Glutamatergic neuron (in vitro differentiated cells): Measurements from ENCODE around the gene ESYT2. TPM values are rescaled to one million over a fixed set of nuclear protein-coding genes. Genes with fewer than 3 reads are reported as not detected.
A peak's percentile ranks its signal among the peaks of the same experiment; 100 is the strongest.

Experiments used
- DNase-seq: peaks from one replicate; pipeline ENCODE4 v3.0.0; 2022
- H3K27ac Mint-ChIP-seq: one replicate; pipeline ENCODE4 v1.8.0; 2020; ENCODE audit warnings: mild to moderate bottlenecking, mixed read lengths, inconsistent platforms; ENCODE audit not compliant: unreplicated experiment
- H3K27me3 Mint-ChIP-seq: one replicate; pipeline ENCODE4 v1.8.0; 2020; ENCODE audit warnings: mild to moderate bottlenecking, moderate library complexity, mixed read lengths, inconsistent platforms; ENCODE audit not compliant: unreplicated experiment
- H3K36me3 Mint-ChIP-seq: one replicate; pipeline ENCODE4 v1.8.0; 2020; ENCODE audit warnings: mild to moderate bottlenecking, mixed read lengths, inconsistent platforms; ENCODE audit not compliant: unreplicated experiment
- H3K4me1 Mint-ChIP-seq: one replicate; pipeline ENCODE4 v1.8.0; 2020; ENCODE audit warnings: mild to moderate bottlenecking, low read depth, mixed read lengths, inconsistent platforms; ENCODE audit not compliant: unreplicated experiment
- H3K4me3 Mint-ChIP-seq: one replicate; pipeline ENCODE4 v1.8.0; 2020; ENCODE audit warnings: mild to moderate bottlenecking, mixed read lengths, inconsistent platforms; ENCODE audit not compliant: unreplicated experiment
- H3K9me3 Mint-ChIP-seq: one replicate; pipeline ENCODE4 v1.8.0; 2020; ENCODE audit warnings: mild to moderate bottlenecking, moderate library complexity, mixed read lengths, inconsistent platforms; ENCODE audit not compliant: unreplicated experiment
- total RNA-seq: library from RNA; stranded (reverse); fragmentation: NEBNext Ultra II Directional; extraction: Animal tissue kit (Norgen Biotek cat#: 25700); gene quantifications from one replicate; pipeline ENCODE4 v1.2.1, GENCODE V29; 2021; ENCODE audit not compliant: unreplicated experiment
- TF ChIP-seq, protein P1 (sequence below): fragments of 200-600 bp; sonication (generic); IDR thresholded peaks from one replicate; pipeline ENCODE4 v1.5.0; 2021; ENCODE audit not compliant: partially characterized antibody, unreplicated experiment

ESYT2 gene
- total RNA-seq, 1 donor from 2014 or later = 41.9 TPM

DNA sequence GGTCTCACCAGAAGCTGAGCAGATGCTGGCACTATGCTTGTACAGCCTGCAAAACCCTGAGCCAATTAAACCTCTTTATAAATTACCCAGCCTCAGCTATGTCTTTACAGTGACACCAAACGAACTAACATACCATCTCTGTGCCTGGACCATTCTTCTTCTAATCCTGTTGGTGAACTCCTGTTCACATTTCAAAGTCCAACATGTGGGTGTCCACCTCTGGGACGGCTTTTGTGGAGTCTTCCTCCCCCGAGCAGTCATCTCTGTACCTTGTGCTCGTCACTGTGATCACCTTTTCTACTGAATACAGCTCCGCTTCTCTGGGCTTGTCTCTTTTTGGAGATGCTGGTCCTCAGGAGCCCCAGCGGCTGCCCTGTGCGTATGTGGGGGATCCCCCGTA is 7.4 kb upstream of the ESYT2 start:
- no peak for DNase-seq
- peaks cover 6% of the 10 kb centered on the region for H3K9me3 Mint-ChIP-seq
- no peak overlapping the region for H3K27ac Mint-ChIP-seq
- no peaks in the 10 kb centered on the region for H3K27me3 Mint-ChIP-seq
- no peak overlapping the region for H3K4me3 Mint-ChIP-seq
- TF ChIP-seq, protein P1, sequence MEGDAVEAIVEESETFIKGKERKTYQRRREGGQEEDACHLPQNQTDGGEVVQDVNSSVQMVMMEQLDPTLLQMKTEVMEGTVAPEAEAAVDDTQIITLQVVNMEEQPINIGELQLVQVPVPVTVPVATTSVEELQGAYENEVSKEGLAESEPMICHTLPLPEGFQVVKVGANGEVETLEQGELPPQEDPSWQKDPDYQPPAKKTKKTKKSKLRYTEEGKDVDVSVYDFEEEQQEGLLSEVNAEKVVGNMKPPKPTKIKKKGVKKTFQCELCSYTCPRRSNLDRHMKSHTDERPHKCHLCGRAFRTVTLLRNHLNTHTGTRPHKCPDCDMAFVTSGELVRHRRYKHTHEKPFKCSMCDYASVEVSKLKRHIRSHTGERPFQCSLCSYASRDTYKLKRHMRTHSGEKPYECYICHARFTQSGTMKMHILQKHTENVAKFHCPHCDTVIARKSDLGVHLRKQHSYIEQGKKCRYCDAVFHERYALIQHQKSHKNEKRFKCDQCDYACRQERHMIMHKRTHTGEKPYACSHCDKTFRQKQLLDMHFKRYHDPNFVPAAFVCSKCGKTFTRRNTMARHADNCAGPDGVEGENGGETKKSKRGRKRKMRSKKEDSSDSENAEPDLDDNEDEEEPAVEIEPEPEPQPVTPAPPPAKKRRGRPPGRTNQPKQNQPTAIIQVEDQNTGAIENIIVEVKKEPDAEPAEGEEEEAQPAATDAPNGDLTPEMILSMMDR = no peak
- no peaks in the 10 kb centered on the region for H3K4me1 Mint-ChIP-seq
- peaks cover 7% of the 10 kb centered on the region for H3K36me3 Mint-ChIP-seq

DNA sequence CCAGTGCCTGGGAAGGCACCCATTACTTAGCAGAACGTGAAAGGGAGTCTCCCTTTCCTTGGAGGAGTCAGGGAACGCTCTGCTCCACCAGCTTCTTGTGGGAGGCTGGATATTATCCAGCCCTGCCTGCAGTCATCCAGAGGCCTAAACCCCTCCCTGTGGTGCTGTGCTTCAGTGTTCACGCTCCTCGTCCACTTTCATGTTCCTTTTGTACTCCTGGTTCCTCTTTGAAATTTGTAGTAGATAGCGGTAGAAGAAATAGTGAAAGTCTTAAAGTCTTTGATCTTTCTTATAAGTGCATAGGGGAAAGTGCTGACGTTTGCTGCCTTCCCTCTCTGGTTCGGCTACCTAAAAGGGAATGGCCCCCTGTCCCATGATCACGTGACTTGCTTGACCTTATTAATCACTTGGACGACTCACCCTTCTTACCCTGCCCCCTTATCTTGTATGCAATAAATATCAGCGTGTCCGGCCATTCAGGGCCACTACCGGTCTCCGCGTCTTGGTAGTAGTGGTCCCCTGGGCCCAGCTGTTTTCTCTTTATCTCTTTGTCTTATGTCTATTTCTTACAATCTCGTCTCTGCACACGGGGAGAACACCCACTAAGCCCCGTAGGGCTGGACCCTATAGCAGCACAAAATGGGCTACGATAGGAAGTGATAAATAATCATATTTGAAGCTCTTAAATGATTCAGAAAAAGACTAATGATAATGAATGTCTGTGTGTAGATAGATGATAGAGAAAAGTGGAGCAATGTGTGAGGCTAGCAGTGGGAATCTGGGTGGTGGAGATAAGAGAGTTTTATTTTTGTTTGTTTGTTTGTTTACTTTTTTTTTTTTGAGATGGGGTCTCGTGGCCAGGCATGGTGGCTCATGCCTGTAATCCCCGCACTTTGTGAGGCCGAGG is 5.8 kb upstream of the ESYT2 start:
- Mint-ChIP-seq H3K36me3 (peaks cover 7% of the 10 kb centered on the region), H3K4me3 (no peak overlapping the region), H3K27me3 (peaks cover 2% of the 10 kb centered on the region), H3K9me3 (peaks cover 11% of the 10 kb centered on the region), H3K4me1 (no peaks in the 10 kb centered on the region), H3K27ac (no peak overlapping the region)
- TF ChIP-seq, protein P1 = no peak
- no peak for DNase-seq

DNA sequence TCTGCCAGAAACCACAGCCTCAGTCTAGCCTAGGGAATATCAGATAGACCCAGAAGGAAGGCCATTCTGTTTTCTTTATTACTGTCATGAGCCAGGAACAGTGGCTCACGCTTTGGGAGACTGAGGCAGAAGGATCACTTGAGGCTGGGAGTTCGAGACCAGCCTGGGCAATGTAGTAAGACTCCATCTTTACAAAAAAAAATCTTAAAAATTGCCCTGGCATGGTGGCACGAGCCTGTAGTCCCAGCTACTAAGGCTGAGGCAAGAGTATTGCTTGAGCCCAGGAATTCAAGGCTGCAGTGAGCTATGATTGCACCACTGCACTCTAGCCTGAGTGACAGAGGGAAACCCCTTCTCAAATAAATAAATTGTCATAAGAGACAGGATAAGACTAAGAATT is 3.7 kb upstream of the ESYT2 start:
- TF ChIP-seq, protein P1 = no peak
- Mint-ChIP-seq H3K36me3 (peaks cover 7% of the 10 kb centered on the region), H3K4me1 (peaks cover under 1% of the 10 kb centered on the region), H3K9me3 (peaks cover 15% of the 10 kb centered on the region), H3K27me3 (peaks cover 4% of the 10 kb centered on the region), H3K27ac (no peak overlapping the region), H3K4me3 (no peak overlapping the region)
- no peak for DNase-seq

DNA sequence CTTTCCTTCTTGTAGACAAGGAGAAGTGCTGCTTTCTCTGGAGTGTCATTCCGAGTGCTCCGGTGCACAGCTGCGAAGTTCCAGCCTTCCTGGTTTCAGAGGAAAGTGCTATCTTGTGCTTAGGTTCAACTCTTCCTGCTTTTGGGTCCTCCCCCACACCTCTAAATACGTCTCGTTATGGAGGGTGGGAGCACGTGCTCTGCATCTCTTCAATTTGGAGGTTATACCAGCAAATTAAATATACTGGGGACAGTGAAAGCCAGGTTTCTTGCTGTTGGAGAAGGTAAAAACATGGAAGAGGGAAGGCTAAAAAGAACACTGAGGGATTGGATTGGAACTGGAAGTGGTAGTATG is 2.4 kb upstream of the ESYT2 start:
- Mint-ChIP-seq H3K27ac (no peak overlapping the region), H3K4me3 (no peak overlapping the region), H3K4me1 (peaks cover 9% of the 10 kb centered on the region), H3K27me3 (peaks cover 8% of the 10 kb centered on the region), H3K9me3 (peaks cover 17% of the 10 kb centered on the region), H3K36me3 (peaks cover 7% of the 10 kb centered on the region)
- TF ChIP-seq, protein P1 = no peak
- DNase-seq = no peak

DNA sequence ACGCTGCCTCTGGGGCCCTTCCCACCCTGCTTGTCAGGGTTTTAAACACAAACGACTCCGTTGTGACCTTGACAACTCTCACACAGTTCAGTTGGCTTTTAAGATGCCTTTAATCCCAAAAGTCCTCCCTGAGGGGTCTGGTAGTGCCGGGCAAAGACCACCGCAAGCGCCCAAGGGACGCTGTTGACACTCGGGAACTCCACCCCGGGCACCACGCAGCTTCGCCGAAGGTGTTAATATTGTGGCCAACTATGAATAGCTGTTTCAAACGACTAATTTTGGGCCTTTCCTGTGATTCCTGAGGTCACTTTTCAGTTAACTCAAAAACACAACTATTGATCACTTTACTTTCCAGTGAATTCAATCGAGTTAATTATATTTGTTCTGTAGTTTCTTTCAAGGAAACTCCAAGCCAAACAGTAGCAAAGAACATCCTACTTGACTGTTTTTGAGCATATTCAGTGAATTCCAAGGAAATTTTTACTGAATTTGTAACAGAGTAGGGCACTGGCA is 958 bp upstream of the ESYT2 start:
- Mint-ChIP-seq H3K27me3 (peaks cover 8% of the 10 kb centered on the region), H3K9me3 (peaks cover 16% of the 10 kb centered on the region), H3K4me1 (peaks cover 9% of the 10 kb centered on the region), H3K4me3 (peak overlapping the region; percentile 84), H3K36me3 (peaks cover under 1% of the 10 kb centered on the region), H3K27ac (peak overlapping the region; percentile 38)
- DNase-seq = no peak
- TF ChIP-seq, protein P1 = no peak
